ENCODE data around the gene TNFSF4.
"Not testable (repeated sequence)": the region's sequence is repeated elsewhere in the genome, so short reads cannot be mapped to it uniquely, and the experiment has no call there.

Gene TNFSF4

GRCh38 chr1:173206816-173207568, at the start of gene TNFSF4:
Gene TNFSF4, minus strand, starts transcription at chr1:173207331. Its CDS starts 155 bp downstream, at chr1:173207176.
- no peak for DNase-seq

- no peak for DNase-seq
Observed at GRCh38 chr1:173255214-173255813, 48.2 kb upstream of the TNFSF4 start.

GRCh38 chr1:173253046-173253445, 45.9 kb upstream of the TNFSF4 start:
- DNase-seq, result no peak

- no peak for DNase-seq
Observed at GRCh38 chr1:173249349-173249748, 42.2 kb upstream of the TNFSF4 start.

- DNase-seq, result no peak
Observed at GRCh38 chr1:173248247-173248940, 41.3 kb upstream of the TNFSF4 start.

- no peak for DNase-seq
Observed at GRCh38 chr1:173245892-173246291, 38.8 kb upstream of the TNFSF4 start.

GRCh38 chr1:173243300-173243699, 36.2 kb upstream of the TNFSF4 start:
- no peak for DNase-seq

- DNase-seq, result no peak
Observed at GRCh38 chr1:173241528-173242347, 34.6 kb upstream of the TNFSF4 start.

- DNase-seq, result no peak
Observed at GRCh38 chr1:173240609-173241008, 33.5 kb upstream of the TNFSF4 start.

GRCh38 chr1:173239058-173239457, 31.9 kb upstream of the TNFSF4 start:
- DNase-seq, result no peak

GRCh38 chr1:173234899-173235298, 27.8 kb upstream of the TNFSF4 start:
- no peak for DNase-seq

- DNase-seq, result not testable (repeated sequence)
Observed at GRCh38 chr1:173234434-173234833, 27.3 kb upstream of the TNFSF4 start.

- not testable (repeated sequence) for DNase-seq
Observed at GRCh38 chr1:173229031-173229430, 21.9 kb upstream of the TNFSF4 start.

GRCh38 chr1:173224949-173225348, 17.8 kb upstream of the TNFSF4 start:
- no peak for DNase-seq

- no peak for DNase-seq
Observed at GRCh38 chr1:173224280-173224892, 17.3 kb upstream of the TNFSF4 start.

- no peak for DNase-seq
Observed at GRCh38 chr1:173223031-173223380, 15.9 kb upstream of the TNFSF4 start.

GRCh38 chr1:173222149-173223030, 15.3 kb upstream of the TNFSF4 start:
- no peak for DNase-seq

- no peak for DNase-seq
Observed at GRCh38 chr1:173220157-173220556, 13.0 kb upstream of the TNFSF4 start.

GRCh38 chr1:173213665-173214064, 6.5 kb upstream of the TNFSF4 start:
- no peak for DNase-seq

- DNase-seq, result no peak
Observed at GRCh38 chr1:173212952-173213491, 5.9 kb upstream of the TNFSF4 start.

- no peak for DNase-seq
Observed at GRCh38 chr1:173210716-173211231, 3.6 kb upstream of the TNFSF4 start.
